OCI-LY7 (cell line): ENCODE results near the gene DNAJC27. TPM values are rescaled to one million over a fixed set of nuclear protein-coding genes. Genes with fewer than 3 reads are reported as not detected.

Source experiments
- BruUV-seq: library from RNA; stranded (reverse); fragments of 400-500 nt; replicated peaks from 2 replicates; lab custom pipeline; 2021; lab: Mats Ljungman, UMichigan
- CTCF ChIA-PET: fragments of 300-600 bp; sonication (Branson Sonifier 250); formaldehyde crosslinking; loops from one replicate; lab custom pipeline; 2022; ENCODE audit warnings: antibody characterized with exemption; ENCODE audit not compliant: unreplicated experiment; lab: Charles Lee
- POLR2A ChIA-PET: fragments of 300-600 bp; sonication (Branson Sonifier 250); formaldehyde crosslinking; loops from one replicate; lab custom pipeline; 2022; ENCODE audit warnings: antibody characterized with exemption; lab: Charles Lee
- DNase-seq: peaks from one replicate; pipeline ENCODE4 v3.0.0-alpha.2; 2015; ENCODE audit warnings: low spot score
- H2AFZ ChIP-seq: fragments of 200-600 bp; sonication (generic), shearing (Covaris generic); 2 replicates; pipeline ENCODE4 v1.6.1; 2014; ENCODE audit warnings: mild to moderate bottlenecking, antibody characterized with exemption, low read length, moderate library complexity
- H3K27ac ChIP-seq: fragments of 200-600 bp; sonication (generic); 2 replicates; pipeline ENCODE4 v1.5.1; 2014; ENCODE audit warnings: mixed run types, low read depth, mild to moderate bottlenecking, moderate library complexity, low read length, inconsistent platforms; ENCODE audit not compliant: poor library complexity, severe bottlenecking
- H3K36me3 ChIP-seq: fragments of 200-600 bp; sonication (generic); 2 replicates; pipeline ENCODE4 v1.6.1; 2014; ENCODE audit warnings: mild to moderate bottlenecking, antibody characterized with exemption, low read length, moderate library complexity, mixed read lengths; ENCODE audit not compliant: insufficient read depth
- H3K4me1 ChIP-seq: fragments of 200-600 bp; sonication (generic); 2 replicates; pipeline ENCODE4 v1.5.1; 2014; ENCODE audit warnings: mild to moderate bottlenecking, low read length; ENCODE audit not compliant: insufficient read depth, poor library complexity, severe bottlenecking
- H3K4me2 ChIP-seq: fragments of 200-600 bp; sonication (generic); 2 replicates; pipeline ENCODE4 v1.6.1; 2014; ENCODE audit warnings: mild to moderate bottlenecking, low read length
- H3K4me3 ChIP-seq: fragments of 200-600 bp; sonication (generic); 2 replicates; pipeline ENCODE4 v1.5.1; 2014; ENCODE audit warnings: mild to moderate bottlenecking, low read depth, low read length; ENCODE audit not compliant: poor library complexity, severe bottlenecking
- H3K79me2 ChIP-seq: fragments of 200-600 bp; sonication (generic); 2 replicates; pipeline ENCODE4 v1.6.1; 2016; ENCODE audit warnings: low read depth, mild to moderate bottlenecking, low read length, moderate library complexity, mixed read lengths; ENCODE audit not compliant: insufficient read depth
- H3K9me2 ChIP-seq: fragments of 200-600 bp; sonication (generic); 2 replicates; pipeline ENCODE4 v1.6.1; 2016; ENCODE audit warnings: mild to moderate bottlenecking, low read length, mixed read lengths; ENCODE audit not compliant: insufficient read depth
- H3K9me3 ChIP-seq: fragments of 200-600 bp; sonication (generic); 2 replicates; pipeline ENCODE4 v1.6.1; 2014; ENCODE audit warnings: mild to moderate bottlenecking, mixed run types, low read length, mixed read lengths
- H4K20me1 ChIP-seq: fragments of 200-600 bp; sonication (generic); 2 replicates; pipeline ENCODE4 v1.6.1; 2014; ENCODE audit warnings: mild to moderate bottlenecking, antibody characterized with exemption, low read length, moderate library complexity, mixed read lengths; ENCODE audit not compliant: insufficient read depth
- CTCF ChIP-seq: fragments of 200-600 bp; sonication (generic); conservative IDR thresholded peaks from 2 replicates; pipeline ENCODE4 v1.5.1; 2014; ENCODE audit warnings: mild to moderate bottlenecking, antibody characterized with exemption, low read length, moderate library complexity, mixed read lengths
- EZH2phosphoT487 ChIP-seq: fragments of 200-600 bp; sonication (generic); IDR thresholded peaks from 2 replicates; pipeline ENCODE4 v1.6.1; 2018; ENCODE audit warnings: low read depth, borderline replicate concordance, mild to moderate bottlenecking, mixed run types, antibody characterized with exemption, low read length, moderate library complexity, mixed read lengths
- intact Hi-C: fragments of 100-400 bp; cut with micrococcal nuclease; formaldehyde crosslinking; loops from one replicate; pipeline ENCODE4 v1.10.0; 2022; ENCODE audit not compliant: unreplicated experiment
- total RNA-seq, 2 experiments: library from RNA; depleted of rRNA in 1 of 2; stranded (reverse); fragments of >200 nt in 1 of 2; shearing (Covaris generic) in 1 of 2; gene quantifications; 2 replicates each; pipeline ENCODE4 v1.2.3, GENCODE V29; 2014 to 2022

DNAJC27 gene
- total RNA-seq, 2 experiments from 2014 or later: 3.6 to 6.6 TPM

GRCh38 chr2:24947561-24948157 is 24.1 kb downstream of the DNAJC27 start:
- no peak for TF ChIP-seq EZH2phosphoT487
- H3K9me3 ChIP-seq: no peaks in the 10 kb centered on the region
- H4K20me1 ChIP-seq: no peaks in the 10 kb centered on the region
- no TSS peak for BruUV-seq
- H3K4me2 ChIP-seq: no peak overlapping the region
- peaks cover 56% of the 10 kb centered on the region for H3K36me3 ChIP-seq
- POLR2A ChIA-PET: interaction anchor here (1.0 to 1.1 kb wide), 2 partner anchors 10 to 35 kb away, joined by 3 read pairs; no protein-coding TSS in a partner anchor
- H3K79me2 ChIP-seq: no peaks in the 10 kb centered on the region
- H3K9me2 ChIP-seq: no peaks in the 10 kb centered on the region
- CTCF ChIA-PET: no interaction called here
- no peak overlapping the region for H2AFZ ChIP-seq
- DNase-seq: no peak
- no peak overlapping the region for H3K27ac ChIP-seq
- no peaks in the 10 kb centered on the region for H3K4me1 ChIP-seq
- H3K4me3 ChIP-seq: no peak overlapping the region
- intact Hi-C loops: no loop called here

GRCh38 chr2:24945907-24946306 is 25.8 kb downstream of the DNAJC27 start:
- intact Hi-C loops: no loop called here
- BruUV-seq: no TSS peak
- no peak overlapping the region for H3K4me3 ChIP-seq
- CTCF ChIA-PET: interaction anchor here (0.7 kb wide), 1 partner anchor 11 kb away, joined by 3 read pairs; no protein-coding TSS in a partner anchor
- no peak for TF ChIP-seq CTCF
- TF ChIP-seq EZH2phosphoT487: no peak
- no peak overlapping the region for H3K27ac ChIP-seq
- H3K9me3 ChIP-seq: no peaks in the 10 kb centered on the region
- no peak overlapping the region for H3K4me2 ChIP-seq
- H3K79me2 ChIP-seq: no peaks in the 10 kb centered on the region
- H3K4me1 ChIP-seq: no peaks in the 10 kb centered on the region
- H3K36me3 ChIP-seq: peaks cover 40% of the 10 kb centered on the region
- no peak for DNase-seq
- H4K20me1 ChIP-seq: no peaks in the 10 kb centered on the region
- H3K9me2 ChIP-seq: no peaks in the 10 kb centered on the region
- H2AFZ ChIP-seq: no peak overlapping the region
- POLR2A ChIA-PET: interaction anchor here (1.1 kb wide), 1 partner anchor 11 kb away, joined by 3 read pairs; no protein-coding TSS in a partner anchor

- Histone ChIP-seq H3K4me2 (no peak overlapping the region), H3K4me3 (no peak overlapping the region), H4K20me1 (no peaks in the 10 kb centered on the region), H3K9me3 (no peaks in the 10 kb centered on the region), H2AFZ (no peak overlapping the region), H3K4me1 (no peaks in the 10 kb centered on the region), H3K27ac (no peak overlapping the region), H3K9me2 (no peaks in the 10 kb centered on the region), H3K79me2 (no peaks in the 10 kb centered on the region), H3K36me3 (peaks cover 25% of the 10 kb centered on the region)
- BruUV-seq: no TSS peak
- POLR2A ChIA-PET: interaction anchor here (1.3 to 1.6 kb wide), 3 partner anchors 8 to 19 kb away, joined by 4 to 8 read pairs (median 6); no protein-coding TSS in a partner anchor
- DNase-seq: no peak
- no peak for TF ChIP-seq CTCF
- TF ChIP-seq EZH2phosphoT487: no peak
- CTCF ChIA-PET: no interaction called here
- intact Hi-C loops: no loop called here
Observed at GRCh38 chr2:24943427-24944053, 28.2 kb downstream of the DNAJC27 start.
